Endothelial cell of umbilical vein (primary cell): ENCODE results near the gene TNFRSF1A. TPM values are rescaled to one million over a fixed set of nuclear protein-coding genes. Genes with fewer than 3 reads are reported as not detected.
A peak's percentile ranks its signal among the peaks of the same experiment; 100 is the strongest.

ENCODE experiments used
- BruUV-seq: library from RNA; stranded (reverse); fragments of 400-500 nt; replicated peaks from 2 replicates; lab custom pipeline; 2021; lab: Mats Ljungman, UMichigan
- CTCF ChIA-PET: fragments of 300-600, 350-600 bp; sonication (Branson Sonifier 250); formaldehyde crosslinking; loops from one replicate; lab custom pipeline; 2021; ENCODE audit warnings: antibody characterized with exemption, inconsistent platforms; lab: Charles Lee
- POLR2A ChIA-PET: fragments of 300-600, 350-600 bp; sonication (Branson Sonifier 250); formaldehyde crosslinking; loops from one replicate; lab custom pipeline; 2021; ENCODE audit warnings: antibody characterized with exemption, inconsistent platforms; lab: Charles Lee
- DNase-seq: peaks from one replicate; pipeline ENCODE4 v3.0.0-alpha.2; 2011; ENCODE audit warnings: low read depth, low spot score
- FAIRE-seq: peaks from 2 replicates; lab custom pipeline; 2011; peaks lifted over from hg19 to GRCh38; lab: Jason Lieb, UNC
- H2AFZ ChIP-seq: 2 replicates; pipeline ENCODE4 v1.6.0; 2012; ENCODE audit warnings: low read depth, low read length, control low read depth, inconsistent platforms
- H3K27ac ChIP-seq: 2 replicates; pipeline ENCODE4 v1.5.1; 2011; ENCODE audit warnings: low read depth, mild to moderate bottlenecking, control low read depth, low read length, moderate library complexity; ENCODE audit not compliant: insufficient read depth
- H3K27me3 ChIP-seq, 2 experiments: 2 replicates each; pipeline versions ENCODE4 v1.6.0 to v1.6.1; 2011; ENCODE audit warnings: low read length in 2 of 2, mixed read lengths in 1 of 2; ENCODE audit not compliant: control insufficient read depth in 2 of 2, insufficient read depth in 2 of 2
- H3K36me3 ChIP-seq, 2 experiments: 2 replicates in 1 of 2; 3 replicates in 1 of 2; pipeline ENCODE4 v1.5.1; 2011; ENCODE audit warnings: low read length in 2 of 2, mild to moderate bottlenecking in 1 of 2, moderate library complexity in 1 of 2; ENCODE audit not compliant: control insufficient read depth in 2 of 2, insufficient read depth in 2 of 2; ENCODE audit errors: extremely low read depth in 1 of 2
- H3K4me1 ChIP-seq: 3 replicates; pipeline ENCODE4 v1.5.1; 2011; ENCODE audit warnings: mild to moderate bottlenecking, low read length; ENCODE audit not compliant: control insufficient read depth, insufficient read depth; ENCODE audit errors: extremely low read depth
- H3K4me2 ChIP-seq: 2 replicates; pipeline ENCODE4 v1.6.1; 2011; ENCODE audit warnings: low read length, control low read depth, mixed read lengths; ENCODE audit not compliant: insufficient read depth
- H3K4me3 ChIP-seq, 3 experiments: fragments of 200-600 bp in 1 of 3; sonication (generic), shearing (Covaris generic) in 1 of 3; replicated peaks in 1 of 3; 2 replicates each; pipeline ENCODE4 v1.5.1; 2011 to 2016; ENCODE audit warnings: control low read depth in 3 of 3, low read length in 3 of 3, mild to moderate bottlenecking in 2 of 3, inconsistent platforms in 1 of 3, low read depth in 1 of 3, moderate library complexity in 1 of 3; ENCODE audit not compliant: insufficient read depth in 1 of 3
- H3K79me2 ChIP-seq: 2 replicates; pipeline ENCODE4 v1.6.0; 2012; ENCODE audit warnings: low read length, inconsistent platforms; ENCODE audit not compliant: control insufficient read depth, insufficient read depth
- H3K9ac ChIP-seq: replicated peaks from 2 replicates; pipeline ENCODE3; 2011; ENCODE audit warnings: low read length, control low read depth; ENCODE audit not compliant: insufficient read depth; ENCODE audit errors: extremely low read depth
- H3K9me1 ChIP-seq: replicated peaks from 3 replicates; pipeline ENCODE4 v1.6.0; 2011; ENCODE audit warnings: mild to moderate bottlenecking, low read length; ENCODE audit not compliant: control insufficient read depth, insufficient read depth; ENCODE audit errors: extremely low read depth
- H3K9me3 ChIP-seq: replicated peaks from 2 replicates; pipeline ENCODE4 v1.5.1; 2012; ENCODE audit warnings: low read length, inconsistent platforms; ENCODE audit not compliant: control insufficient read depth, insufficient read depth
- H4K20me1 ChIP-seq: replicated peaks from 2 replicates; pipeline ENCODE3; 2011; ENCODE audit warnings: mild to moderate bottlenecking, low read length; ENCODE audit not compliant: control insufficient read depth, insufficient read depth; ENCODE audit errors: extremely low read depth
- CTCF ChIP-seq, 2 donors: IDR thresholded peaks; 1 replicate in 1 of 2; 2 replicates in 1 of 2; pipeline ENCODE4 v1.5.1; 2011; ENCODE audit warnings: low read length in 2 of 2, mild to moderate bottlenecking in 2 of 2, moderate library complexity in 2 of 2, control low read depth in 1 of 2, inconsistent platforms in 1 of 2, low read depth in 1 of 2; ENCODE audit not compliant: insufficient read depth in 1 of 2; ENCODE audit errors: extremely low read depth in 1 of 2
- EZH2 ChIP-seq: IDR thresholded peaks from 2 replicates; pipeline ENCODE4 v1.6.1; 2012; ENCODE audit warnings: borderline replicate concordance, low read depth, mild to moderate bottlenecking, moderate library complexity, low read length, inconsistent platforms; ENCODE audit not compliant: severe bottlenecking
- FOS ChIP-seq: IDR thresholded peaks from 2 replicates; pipeline ENCODE4 v1.6.1; 2011; ENCODE audit warnings: mild to moderate bottlenecking, low read length, moderate library complexity, borderline replicate concordance; ENCODE audit not compliant: insufficient read depth
- GATA2 ChIP-seq: IDR thresholded peaks from 2 replicates; pipeline ENCODE4 v1.7.0; 2011; ENCODE audit warnings: low read depth, mild to moderate bottlenecking, moderate library complexity, mixed read lengths, low read length; ENCODE audit not compliant: insufficient read length, insufficient read depth
- JUN ChIP-seq: IDR thresholded peaks from 2 replicates; pipeline ENCODE4 v1.6.1; 2011; ENCODE audit warnings: borderline replicate concordance, low read depth; ENCODE audit not compliant: insufficient read length, insufficient read depth
- MAX ChIP-seq: IDR thresholded peaks from 2 replicates; pipeline ENCODE4 v1.6.1; 2011; ENCODE audit not compliant: insufficient read depth, insufficient read length
- MYC ChIP-seq: IDR thresholded peaks from one replicate; pipeline ENCODE4 v1.6.1; 2011; ENCODE audit warnings: mild to moderate bottlenecking, low read depth, low read length
- POLR2A ChIP-seq: IDR thresholded peaks from 2 replicates; pipeline ENCODE4 v1.6.1; 2012; ENCODE audit warnings: low read depth, mild to moderate bottlenecking, control low read depth, low read length
- POLR2AphosphoS5 ChIP-seq: IDR thresholded peaks from 2 replicates; pipeline ENCODE4 v1.6.1; 2012; ENCODE audit warnings: low read depth, mild to moderate bottlenecking, control low read depth, low read length, moderate library complexity; ENCODE audit not compliant: insufficient read depth
- dilution Hi-C: fragments of 300-500 bp; cut with MboI; formaldehyde crosslinking; loops from one replicate; pipeline ENCODE4 v1.15.0; 2019; ENCODE audit warnings: low sequenced_read_pairs; ENCODE audit not compliant: extremely low pct_ligation_motif_present
- intact Hi-C: fragments of 100-400 bp; cut with micrococcal nuclease; formaldehyde crosslinking; loops from one replicate; pipeline ENCODE4 v1.10.0; 2022
- polyA plus RNA-seq, 4 experiments: library from polyadenylated mRNA; depleted of rRNA in 3 of 4; stranded (reverse) in 3 of 4; unstranded in 1 of 4; fragments of >200 nt; gene quantifications; 2 replicates each; pipeline versions ENCODE4 v1.2.1 to v1.2.3, GENCODE V29; 2011 to 2012; ENCODE audit warnings: missing spikeins in 1 of 4
- total RNA-seq: library from RNA; stranded (reverse); gene quantifications from 2 replicates; pipeline ENCODE4 v1.2.3, GENCODE V29; 2021

TNFRSF1A gene
- total and polyA plus RNA-seq, 2 donors (not counting 3 experiments of a cell fraction or from before 2014, with no cell fraction given) = 86.5 to 98.2 TPM

- Histone ChIP-seq H3K27ac (no peak overlapping the region), H3K9me1 (no peaks in the 10 kb centered on the region), H3K9me3 (no peaks in the 10 kb centered on the region), H3K4me3 (no peak overlapping the region), H4K20me1 (no peaks in the 10 kb centered on the region), H3K27me3 (no peaks in the 10 kb centered on the region), H2AFZ (no peak overlapping the region), H3K4me2 (no peak overlapping the region), H3K4me1 (peaks cover 45% of the 10 kb centered on the region), H3K9ac (no peak overlapping the region), H3K79me2 (no peaks in the 10 kb centered on the region), H3K36me3 (no peaks in the 10 kb centered on the region)
- intact Hi-C loops = no loop called here
- POLR2A ChIA-PET = no interaction called here
- no TSS peak for BruUV-seq
- dilution Hi-C loops = no loop called here
- FAIRE-seq = no peak
- no peak for DNase-seq
- CTCF ChIA-PET = no interaction called here
- no peak for TF ChIP-seq MAX
- TF ChIP-seq CTCF (IDR thresholded peaks at IDR 0.05; ENCODE audit: extremely low read depth in 1 of 2, insufficient read depth in 1 of 2, low read depth in 1 of 2, low read length in 2 of 2) = no peak
Measured at GRCh38 chr12:6281081-6281809, 60.6 kb downstream of the TNFRSF1A start.

- FAIRE-seq (no peak), DNase-seq (no peak)
- TF ChIP-seq MYC = no peak
- TF ChIP-seq JUN = no peak
- no peak for TF ChIP-seq GATA2
- TF ChIP-seq POLR2A = no peak
- TF ChIP-seq POLR2AphosphoS5 = no peak
- no peak for TF ChIP-seq FOS
- TF ChIP-seq EZH2 = no peak
- TF ChIP-seq CTCF (IDR thresholded peaks at IDR 0.05; ENCODE audit: extremely low read depth in 1 of 2, insufficient read depth in 1 of 2, low read depth in 1 of 2, low read length in 2 of 2) = no peak
- no peak for TF ChIP-seq MAX
- dilution Hi-C loops (no loop called here), intact Hi-C loops (no loop called here)
- Histone ChIP-seq H3K27me3 (no peaks in the 10 kb centered on the region), H3K36me3 (no peaks in the 10 kb centered on the region), H3K4me1 (peaks cover 39% of the 10 kb centered on the region), H3K9me1 (no peaks in the 10 kb centered on the region), H3K4me3 (no peak overlapping the region), H3K27ac (peak overlapping the region; percentile 54), H3K9me3 (no peaks in the 10 kb centered on the region), H4K20me1 (no peaks in the 10 kb centered on the region), H3K9ac (no peak overlapping the region), H3K4me2 (peak overlapping the region; percentile 19), H2AFZ (no peak overlapping the region), H3K79me2 (no peaks in the 10 kb centered on the region)
- ChIA-PET CTCF (interaction anchor here (0.6 to 2.9 kb wide), 8 partner anchors 15 to 220 kb away, joined by 3 to 30 read pairs (median 6); partner anchors contain the start of gene CD9), POLR2A (interaction anchor here (1.3 kb wide), 1 partner anchor 80 kb away, joined by 5 read pairs; no protein-coding TSS in a partner anchor)
- BruUV-seq = no TSS peak
Measured at GRCh38 chr12:6280672-6281071, 61.2 kb downstream of the TNFRSF1A start.
